GM12878 (cell line): ENCODE data around the gene MUTYH.
"Not testable (repeated sequence)": the region's sequence is repeated elsewhere in the genome, so short reads cannot be mapped to it uniquely, and the experiment has no call there.

Experiments
- POLR2A ChIP-seq: IDR thresholded peaks from 2 replicates; pipeline ENCODE4 v1.6.1; 2011; ENCODE audit warnings: low read depth, mild to moderate bottlenecking, low read length
- SMARCA5 ChIP-seq: fragments of 450-650 bp; IDR thresholded peaks from 2 replicates; pipeline ENCODE4 v1.6.1; 2017; ENCODE audit warnings: mild to moderate bottlenecking

DNA sequence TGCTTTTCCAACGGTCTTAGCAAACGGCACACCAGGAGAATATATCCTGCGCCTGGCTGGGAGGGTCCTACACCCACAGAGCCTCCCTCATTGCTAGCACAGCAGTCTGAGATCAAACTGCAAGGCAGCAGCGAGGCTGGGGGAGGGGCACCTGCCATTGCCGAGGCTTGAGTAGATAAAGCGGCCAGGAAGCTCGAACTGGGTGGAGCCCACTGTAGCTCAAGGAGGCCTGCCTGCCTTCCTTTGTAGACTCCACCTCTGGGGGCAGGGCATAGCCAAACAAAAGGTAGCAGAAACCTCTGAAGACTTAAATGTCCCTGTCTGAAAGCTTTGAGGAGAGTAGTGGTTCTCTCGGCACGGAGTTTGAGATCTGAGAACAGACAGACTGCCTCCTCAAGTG lies 55.4 kb downstream of the MUTYH start:
- not testable (repeated sequence) for TF ChIP-seq SMARCA5, POLR2A
